ENCODE results near the gene TTC23.

The TTC23 gene

GRCh38 chr15:99163271-99164062 is 85.9 kb downstream of the TTC23 start:
- DNase-seq, result no peak

DNA sequence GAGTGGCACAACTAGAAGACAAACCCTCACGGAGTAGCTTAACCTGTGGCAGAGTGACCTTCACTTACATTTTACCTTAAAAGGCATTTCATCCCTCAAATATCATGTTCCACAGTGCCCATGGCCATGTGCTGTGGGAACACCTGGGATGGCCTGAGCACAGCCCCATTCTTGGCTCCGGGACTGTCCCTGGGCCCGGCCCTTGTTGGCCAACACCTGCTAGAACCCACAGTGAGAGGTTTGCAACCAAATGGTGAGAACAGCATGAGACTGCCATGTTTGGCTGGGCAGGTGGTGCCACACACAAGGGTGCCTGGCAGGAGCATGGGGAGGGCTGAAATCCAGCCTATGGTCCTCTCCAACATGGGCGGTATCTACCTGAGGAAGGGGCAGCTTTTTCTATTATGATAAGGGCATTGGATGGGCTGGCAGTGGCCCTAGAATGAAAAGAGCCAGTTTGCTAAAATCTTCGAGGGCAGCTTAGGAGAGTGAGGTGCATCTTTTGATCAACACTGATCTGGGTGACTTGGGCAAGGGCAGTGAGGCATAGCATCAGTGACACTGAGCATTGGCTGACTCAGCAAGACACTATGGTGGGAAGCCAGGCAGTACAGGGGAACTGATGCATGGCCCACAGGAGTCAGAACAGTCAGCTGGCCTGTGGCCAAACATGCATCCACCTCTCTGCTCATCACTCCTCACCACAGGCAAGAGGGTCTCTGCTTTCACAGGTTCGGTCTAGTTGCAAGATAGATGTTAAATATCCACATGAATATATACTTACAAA is 90.6 kb downstream of the TTC23 start:
- DNase-seq, result no peak

DNA sequence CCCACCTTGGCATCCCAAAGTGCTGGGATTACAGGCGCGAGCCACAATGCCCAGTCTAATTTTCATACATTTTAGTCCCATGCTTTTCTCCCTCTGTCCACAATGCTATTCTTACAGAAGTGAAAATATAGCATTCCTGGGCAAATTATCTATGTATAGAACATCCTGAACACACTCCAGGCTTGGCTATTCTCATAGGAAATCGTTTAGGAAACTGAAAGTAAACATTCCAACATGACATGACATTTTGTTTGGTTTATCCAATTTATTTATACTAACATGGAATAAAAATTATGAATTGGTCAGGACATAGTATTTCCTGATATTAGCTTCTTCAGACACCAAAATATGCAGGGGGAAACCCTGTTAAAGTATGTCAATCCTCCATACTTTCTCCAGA is 91.9 kb downstream of the TTC23 start:
- no peak for DNase-seq

GRCh38 chr15:99155961-99156443 is 93.4 kb downstream of the TTC23 start:
- peak; percentile 9 for DNase-seq

DNA sequence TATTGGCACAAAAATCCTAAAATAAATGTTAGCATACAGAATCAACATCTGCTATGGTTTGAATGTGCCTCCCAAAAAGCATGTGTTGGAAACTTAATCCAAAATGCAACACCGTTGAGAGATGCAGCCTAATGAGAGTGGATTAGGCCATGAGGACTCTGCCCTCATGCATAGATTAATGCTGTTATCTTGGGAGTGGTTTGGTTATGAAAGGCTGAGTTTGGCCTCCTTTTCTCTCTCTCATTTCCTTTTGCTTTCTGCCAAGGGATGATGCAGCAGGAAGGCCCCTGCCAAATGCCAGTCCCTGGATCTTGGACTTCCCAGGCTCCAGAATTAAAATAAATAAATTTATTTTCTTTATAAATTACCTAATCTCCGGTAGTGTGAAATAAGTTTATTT is 95.1 kb downstream of the TTC23 start:
- DNase-seq, result no peak

- DNase-seq, result no peak
These were observed 96.3 kb downstream of the TTC23 start for GRCh38 chr15:99153026-99153535.

DNA sequence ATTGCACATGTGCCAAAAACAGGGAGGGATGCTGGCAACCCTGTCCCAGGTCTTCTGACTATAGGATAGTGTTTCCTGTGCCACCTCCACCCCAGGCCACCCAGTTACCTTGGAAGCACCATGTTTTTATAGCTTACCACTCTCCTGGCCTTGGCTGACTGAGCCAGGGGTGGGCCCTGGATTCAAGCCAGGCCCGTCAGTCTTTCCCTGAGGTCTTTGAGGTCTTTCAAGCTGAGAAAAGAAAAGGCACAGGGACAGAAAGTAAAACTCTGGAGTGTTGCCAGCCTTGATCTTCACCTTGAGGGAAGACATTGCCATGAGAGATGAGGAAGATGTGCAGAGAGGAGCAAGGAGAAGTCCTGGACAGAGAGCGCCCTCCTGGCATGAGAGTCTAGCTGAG is 98.2 kb downstream of the TTC23 start:
- no peak for DNase-seq

GRCh38 chr15:99149366-99149765 is 100.0 kb downstream of the TTC23 start:
- DNase-seq, result no peak

DNA sequence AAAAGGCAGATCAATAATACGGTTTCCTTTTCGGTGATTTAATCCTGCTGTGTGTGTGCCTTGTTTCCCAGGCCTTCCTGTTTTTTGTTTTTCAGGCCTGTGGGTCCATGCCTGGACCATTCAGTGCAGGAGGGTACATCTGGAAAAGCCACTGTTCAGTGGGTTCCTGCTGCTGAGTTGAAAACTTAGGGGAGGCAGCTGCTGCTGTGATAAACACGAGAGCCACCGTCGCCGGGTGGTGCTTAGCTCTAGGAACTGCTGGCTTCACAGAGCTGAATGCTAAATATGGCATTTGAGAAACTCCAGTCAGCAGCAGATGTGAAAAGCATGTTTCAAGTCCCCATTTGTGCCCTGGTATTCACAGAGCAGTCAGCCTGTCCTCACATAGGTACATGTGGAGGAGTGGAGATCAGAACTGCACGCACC is 100.5 kb downstream of the TTC23 start:
- no peak for DNase-seq

GRCh38 chr15:99146661-99147060 is 102.7 kb downstream of the TTC23 start:
- no peak for DNase-seq

- DNase-seq, result no peak
These were observed 103.6 kb downstream of the TTC23 start for GRCh38 chr15:99145778-99146177.

DNA sequence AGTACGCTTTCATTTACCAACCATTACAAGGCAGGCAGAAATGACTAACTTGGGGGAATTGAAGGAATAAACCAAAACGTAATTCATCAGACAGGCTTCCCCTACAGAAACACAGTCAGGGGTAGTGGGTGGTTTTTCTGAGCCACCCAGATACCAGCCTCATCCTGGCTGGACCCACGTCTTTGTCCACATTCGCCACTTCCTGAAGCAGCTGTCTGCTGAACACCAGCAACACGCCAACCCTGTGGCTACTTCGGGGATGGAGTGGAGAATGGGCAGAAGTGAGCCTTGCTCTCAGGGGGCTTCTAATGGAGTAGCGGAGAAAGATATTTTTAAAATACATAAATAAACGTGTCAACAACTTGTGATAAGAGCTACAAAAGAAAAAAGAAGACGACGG is 104.4 kb downstream of the TTC23 start:
- no peak for DNase-seq

GRCh38 chr15:99143655-99144610 is 105.4 kb downstream of the TTC23 start:
- no peak for DNase-seq

GRCh38 chr15:99143242-99143641 is 106.1 kb downstream of the TTC23 start:
- no peak for DNase-seq

GRCh38 chr15:99142562-99142961 is 106.8 kb downstream of the TTC23 start:
- DNase-seq, result no peak

- no peak for DNase-seq
These were observed 107.4 kb downstream of the TTC23 start for GRCh38 chr15:99141943-99142342.

- DNase-seq, result no peak
These were observed 108.8 kb downstream of the TTC23 start for GRCh38 chr15:99140590-99140989.

DNA sequence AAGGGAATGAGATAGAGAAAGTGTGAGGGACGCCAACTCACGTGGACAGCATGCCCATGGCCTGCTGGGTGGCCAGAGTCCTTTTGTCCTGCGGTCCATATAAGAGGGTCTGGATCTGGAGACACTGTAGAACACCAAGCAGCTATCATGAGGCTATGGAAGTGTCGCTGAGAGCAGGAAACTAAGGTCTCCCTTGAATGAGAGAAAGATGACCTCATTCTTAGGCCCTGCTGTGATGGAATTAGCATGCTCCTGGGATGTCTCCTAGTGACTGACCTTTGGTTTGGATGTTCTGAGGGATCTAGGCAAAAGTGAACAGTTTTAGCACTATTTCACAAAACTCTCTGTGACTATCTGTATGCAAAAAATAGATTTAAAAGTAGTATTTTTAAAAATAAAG is 110.1 kb downstream of the TTC23 start:
- DNase-seq, result no peak

DNA sequence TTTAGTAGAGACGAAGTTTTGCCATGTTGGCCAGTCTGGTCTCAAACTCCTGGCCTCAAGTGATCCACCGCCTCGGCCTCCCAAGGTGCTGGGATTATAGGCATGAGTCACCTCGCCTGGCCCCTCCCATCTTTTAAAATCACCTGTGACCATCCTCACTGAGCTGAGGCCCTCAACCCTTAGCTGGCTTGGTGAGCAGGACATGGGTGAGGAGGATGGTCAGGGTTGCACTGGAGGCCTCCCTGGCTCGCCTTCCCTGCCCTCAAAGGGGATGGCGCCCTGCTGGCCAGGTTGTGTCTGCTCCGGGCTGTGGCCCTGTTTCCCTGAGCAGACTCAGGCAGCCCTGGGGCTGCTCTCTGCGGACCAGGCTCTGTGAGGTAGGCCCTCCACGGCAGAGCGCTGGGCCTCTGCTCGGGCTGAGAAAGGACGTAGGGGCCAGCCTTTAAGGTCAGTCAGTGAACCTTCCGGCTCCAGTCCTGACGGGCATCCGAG is 110.8 kb downstream of the TTC23 start:
- no peak for DNase-seq

GRCh38 chr15:99137877-99138276 is 111.5 kb downstream of the TTC23 start:
- no peak for DNase-seq

- no peak for DNase-seq
These were observed 112.3 kb downstream of the TTC23 start for GRCh38 chr15:99137111-99137546.

DNA sequence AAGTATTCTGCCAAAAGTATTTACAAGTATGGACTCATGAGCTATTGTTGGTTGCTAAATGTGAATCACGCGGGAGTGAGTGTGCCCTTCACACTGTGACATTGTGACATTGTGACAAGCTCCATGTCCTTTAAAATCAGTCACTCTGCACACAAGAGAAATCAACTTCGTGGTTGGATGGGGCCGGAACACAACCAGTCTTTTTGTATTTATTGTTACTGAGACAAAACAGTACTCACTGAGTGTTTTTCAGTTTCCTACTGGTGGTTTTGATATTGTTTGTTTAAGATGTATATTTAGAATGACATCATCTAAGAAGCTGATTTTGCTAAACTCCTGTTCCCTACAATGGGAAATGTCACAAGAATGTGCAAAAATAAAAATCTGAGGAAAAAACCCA is 114.2 kb downstream of the TTC23 start:
- DNase-seq, result no peak

Data from hematopoietic multipotent progenitor cell treated with erythropoietin and hydrocortisone succinate and interleukin-3 and kit ligand, for 8 days (in vitro differentiated cells).